ENCODE measurements around the gene BABAM2. TPM values are rescaled to one million over a fixed set of nuclear protein-coding genes. Genes with fewer than 3 reads are reported as not detected.

The BABAM2 gene
- total RNA-seq, 1 experiment from 2014 or later, result 16.3 TPM

GRCh38 chr2:27993950-27994728 is 103.6 kb downstream of the BABAM2 start:
- ATAC-seq (no peak), DNase-seq (no peak)
- BruUV-seq (replicated peaks), result no TSS peak
- Histone ChIP-seq H4K20me1 (ENCODE audit: low read length) (no peaks in the 10 kb centered on the region), H3F3A (ENCODE audit: low read length, unreplicated experiment) (no peaks in the 10 kb centered on the region), H3K79me2 (ENCODE audit: low read length) (no peaks in the 10 kb centered on the region), H3K4me2 (ENCODE audit: low read length) (no peak overlapping the region), H3K36me3 (ENCODE audit: low read depth, low read length) (no peaks in the 10 kb centered on the region), H3K4me1 (ENCODE audit: insufficient read depth, low read length) (peaks cover 14% of the 10 kb centered on the region), H3K9me2 (replicated peaks; ENCODE audit: low read length) (no peaks in the 10 kb centered on the region), H3K27me3 (ENCODE audit: low read length) (no peaks in the 10 kb centered on the region), H3K9ac (ENCODE audit: low read length) (no peak overlapping the region), H3K27ac (ENCODE audit: low read length) (no peak overlapping the region), H2AFZ (ENCODE audit: low read length) (no peak overlapping the region), H3K9me3 (ENCODE audit: low read length) (no peaks in the 10 kb centered on the region), H3K4me3 (ENCODE audit: low read length) (no peak overlapping the region)
- POLR2A ChIA-PET (ENCODE audit: unreplicated experiment), result no interaction called here
- intact Hi-C loops (cut with micrococcal nuclease), result no loop called here
- TF ChIP-seq EZH2 (IDR thresholded peaks at IDR 0.05; ENCODE audit: low read length, unreplicated experiment) (no peak), CTCF (conservative IDR thresholded peaks at IDR 0.05; ENCODE audit: low read depth, low read length) (no peak), EZH2phosphoT487 (IDR thresholded peaks at IDR 0.05; ENCODE audit: borderline replicate concordance, low read length) (no peak)
- CTCF ChIA-PET, result no interaction called here

GRCh38 chr2:27996156-27996922 is 105.8 kb downstream of the BABAM2 start:
- DNase-seq, result no peak
- intact Hi-C loops (cut with micrococcal nuclease), result no loop called here
- ChIA-PET CTCF (interaction anchor here (0.6 kb wide), 1 partner anchor 23 kb away, joined by 3 read pairs; no protein-coding TSS in a partner anchor), POLR2A (ENCODE audit: unreplicated experiment) (no interaction called here)
- no peaks in the 10 kb centered on the region for H3K9me2 ChIP-seq (replicated peaks; ENCODE audit: low read length)
- peaks cover 14% of the 10 kb centered on the region for H3K4me1 ChIP-seq (ENCODE audit: insufficient read depth, low read length)
- H3K27ac ChIP-seq (ENCODE audit: low read length), result no peak overlapping the region
- no peaks in the 10 kb centered on the region for H3F3A ChIP-seq (ENCODE audit: low read length, unreplicated experiment)
- no peak overlapping the region for H3K4me3 ChIP-seq (ENCODE audit: low read length)
- no peaks in the 10 kb centered on the region for H4K20me1 ChIP-seq (ENCODE audit: low read length)
- H3K36me3 ChIP-seq (ENCODE audit: low read depth, low read length), result no peaks in the 10 kb centered on the region
- no peak overlapping the region for H3K9ac ChIP-seq (ENCODE audit: low read length)
- ATAC-seq, result no peak
- H3K9me3 ChIP-seq (ENCODE audit: low read length), result no peaks in the 10 kb centered on the region
- H3K27me3 ChIP-seq (ENCODE audit: low read length), result no peaks in the 10 kb centered on the region
- no peak overlapping the region for H3K4me2 ChIP-seq (ENCODE audit: low read length)
- no peak overlapping the region for H2AFZ ChIP-seq (ENCODE audit: low read length)
- TF ChIP-seq CTCF (conservative IDR thresholded peaks at IDR 0.05; ENCODE audit: low read depth, low read length) (no peak), EZH2 (IDR thresholded peaks at IDR 0.05; ENCODE audit: low read length, unreplicated experiment) (no peak), EZH2phosphoT487 (IDR thresholded peaks at IDR 0.05; ENCODE audit: borderline replicate concordance, low read length) (no peak)
- H3K79me2 ChIP-seq (ENCODE audit: low read length), result no peaks in the 10 kb centered on the region
- BruUV-seq (replicated peaks), result no TSS peak

GRCh38 chr2:28000287-28000686 is 109.8 kb downstream of the BABAM2 start:
- Histone ChIP-seq H3K4me1 (ENCODE audit: insufficient read depth, low read length) (peaks cover 13% of the 10 kb centered on the region), H2AFZ (ENCODE audit: low read length) (no peak overlapping the region), H4K20me1 (ENCODE audit: low read length) (no peaks in the 10 kb centered on the region), H3K9me2 (replicated peaks; ENCODE audit: low read length) (no peaks in the 10 kb centered on the region), H3K27ac (ENCODE audit: low read length) (no peak overlapping the region), H3K4me2 (ENCODE audit: low read length) (no peak overlapping the region), H3F3A (ENCODE audit: low read length, unreplicated experiment) (no peaks in the 10 kb centered on the region), H3K9me3 (ENCODE audit: low read length) (no peaks in the 10 kb centered on the region), H3K79me2 (ENCODE audit: low read length) (no peaks in the 10 kb centered on the region), H3K4me3 (ENCODE audit: low read length) (no peak overlapping the region), H3K9ac (ENCODE audit: low read length) (no peak overlapping the region), H3K36me3 (ENCODE audit: low read depth, low read length) (no peaks in the 10 kb centered on the region), H3K27me3 (ENCODE audit: low read length) (no peaks in the 10 kb centered on the region)
- intact Hi-C loops (cut with micrococcal nuclease), result no loop called here
- TF ChIP-seq CTCF (conservative IDR thresholded peaks at IDR 0.05; ENCODE audit: low read depth, low read length), result no peak
- TF ChIP-seq EZH2phosphoT487 (IDR thresholded peaks at IDR 0.05; ENCODE audit: borderline replicate concordance, low read length), result no peak
- no peak for TF ChIP-seq EZH2 (IDR thresholded peaks at IDR 0.05; ENCODE audit: low read length, unreplicated experiment)
- no TSS peak for BruUV-seq (replicated peaks)
- ChIA-PET POLR2A (ENCODE audit: unreplicated experiment) (no interaction called here), CTCF (no interaction called here)
- DNase-seq (no peak), ATAC-seq (no peak)

All from PC-3 (cell line).